IPS-11a (cell line): ENCODE results near the gene CDH16.
"Not testable (repeated sequence)": the region's sequence is repeated elsewhere in the genome, so short reads cannot be mapped to it uniquely, and the experiment has no call there.

Experiments
- H3K4me3 ChIP-seq: one replicate; pipeline ENCODE4 v1.5.1; 2013; ENCODE audit warnings: low read depth, low read length, control low read depth

Gene CDH16

DNA sequence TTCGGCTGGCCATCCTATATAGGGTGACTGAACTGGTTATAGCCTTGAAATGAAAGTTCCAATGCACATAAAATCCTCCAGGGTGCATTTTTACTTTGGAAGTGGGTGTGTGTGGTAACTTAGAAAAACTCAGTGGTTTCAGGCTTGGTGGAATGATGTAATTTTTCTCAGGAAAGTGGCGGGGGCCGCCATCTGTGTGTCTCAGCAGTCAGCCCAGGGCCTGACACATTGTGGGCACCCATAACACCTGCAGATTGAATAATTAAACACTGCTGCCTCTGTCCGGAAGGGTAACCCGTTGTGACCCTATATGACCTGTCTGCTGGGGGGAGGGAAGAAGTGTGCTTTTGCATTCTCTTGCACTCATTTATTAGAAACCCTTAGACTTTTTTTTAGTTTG is 40.6 kb downstream of the CDH16 start:
- H3K4me3 ChIP-seq, result no peak overlapping the region

DNA sequence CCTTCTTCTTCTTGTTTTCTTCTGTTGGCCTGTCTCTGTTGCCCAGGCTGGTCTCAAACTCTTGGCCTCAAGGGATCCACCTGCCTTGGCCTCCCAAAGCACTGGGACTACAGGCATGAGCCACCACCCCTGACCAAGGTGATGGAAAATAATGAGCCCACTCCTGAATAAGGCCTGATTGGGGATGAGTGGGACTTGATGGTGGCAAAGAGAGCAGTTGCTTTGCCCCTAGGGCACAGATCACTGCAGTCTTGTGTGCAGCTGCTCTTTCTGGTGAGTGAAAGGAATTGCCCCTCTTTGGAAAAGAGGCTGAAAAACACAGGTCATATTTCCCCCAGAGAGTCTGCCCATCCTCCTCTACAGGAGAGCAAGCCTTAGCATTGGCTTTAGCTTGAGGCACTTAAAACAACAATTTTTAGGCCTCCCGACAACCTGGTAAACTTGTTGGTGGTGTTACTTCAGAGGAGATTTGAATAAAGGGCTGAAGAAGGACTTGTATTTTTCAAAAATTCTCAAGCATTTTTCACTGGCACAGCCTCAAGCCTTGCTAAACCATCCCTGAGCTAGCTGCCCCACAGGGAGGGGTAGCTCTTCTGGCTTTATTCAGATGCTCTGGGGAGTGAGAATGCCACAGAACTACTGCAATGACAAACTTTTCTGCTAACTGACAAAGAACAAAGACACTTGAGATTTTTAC is 44.5 kb downstream of the CDH16 start:
- no peak overlapping the region for H3K4me3 ChIP-seq

DNA sequence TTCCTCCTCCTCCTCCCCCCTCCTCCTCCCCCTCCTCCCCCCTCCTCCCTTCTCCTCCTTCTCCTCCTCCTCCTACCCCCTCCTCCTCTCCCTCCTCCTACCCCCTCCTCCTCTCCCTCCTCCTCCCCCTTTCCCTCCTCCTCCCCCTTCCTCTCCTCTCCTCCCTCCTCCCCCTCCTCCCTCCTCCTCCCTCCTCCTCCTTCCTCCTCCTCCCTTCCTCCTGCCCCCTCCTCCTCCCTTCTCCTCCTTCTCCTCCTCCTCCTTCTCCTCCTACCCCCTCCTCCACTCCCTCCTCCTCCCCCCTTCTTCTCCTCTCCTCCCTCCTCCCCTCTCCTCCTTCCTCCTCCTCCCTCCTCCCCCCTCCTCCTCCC is 45.0 kb downstream of the CDH16 start:
- no peak overlapping the region for H3K4me3 ChIP-seq

DNA sequence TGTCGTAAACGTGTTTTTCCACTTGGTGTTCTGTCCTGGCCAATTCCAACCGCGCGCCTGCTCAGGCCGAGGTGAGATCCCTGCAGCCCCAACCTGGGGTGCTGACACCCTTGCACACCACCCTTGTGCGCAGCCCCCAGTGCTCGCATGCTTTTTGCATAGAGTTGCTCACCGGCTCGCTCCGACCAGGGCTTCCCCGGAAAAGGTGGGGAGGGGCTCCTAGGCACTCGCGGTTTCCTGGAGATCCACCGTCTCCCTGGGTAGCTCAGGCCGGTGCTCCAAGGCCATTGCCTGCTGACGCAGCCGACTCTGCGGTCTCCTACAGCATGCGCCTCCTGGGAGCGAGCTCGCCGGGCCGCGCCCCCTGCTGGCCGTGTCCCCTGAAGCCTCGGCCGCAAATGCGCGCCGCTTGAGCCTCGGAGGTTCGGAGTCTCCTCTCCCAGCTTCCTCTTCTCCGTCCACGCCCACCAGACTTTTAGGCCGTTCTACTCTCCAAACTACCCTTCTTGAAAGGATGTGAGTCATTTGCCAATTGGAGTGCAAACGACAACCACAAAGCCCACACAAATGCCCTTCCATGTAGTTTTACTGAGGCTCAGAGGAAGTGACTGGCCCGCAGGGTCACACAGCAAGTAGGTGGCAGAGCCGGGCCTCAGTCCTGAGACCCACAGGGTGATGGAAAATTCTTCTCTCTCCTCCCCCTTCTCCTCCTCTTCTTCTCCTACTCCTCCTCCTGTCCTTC is 45.6 kb downstream of the CDH16 start:
- peak overlapping the region; percentile 42 for H3K4me3 ChIP-seq

DNA sequence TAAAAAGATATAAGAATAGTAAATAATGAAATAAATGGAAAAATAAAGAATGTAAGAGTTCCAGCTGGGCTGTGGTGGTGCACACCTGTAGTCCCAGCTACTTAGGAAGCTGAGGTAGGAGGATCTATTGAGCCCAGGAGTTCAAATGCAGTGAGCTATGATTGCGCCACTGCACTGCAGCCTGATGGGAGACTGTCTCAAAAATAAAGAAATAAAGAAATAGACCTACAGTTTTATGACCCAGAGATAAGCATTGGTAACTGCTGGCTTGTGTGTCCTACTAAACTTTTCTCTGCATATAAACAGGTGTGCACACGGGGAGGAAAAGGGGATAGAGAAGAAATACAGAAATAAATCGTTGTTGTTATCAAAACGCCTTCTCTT is 46.1 kb downstream of the CDH16 start:
- no peak overlapping the region for H3K4me3 ChIP-seq

DNA sequence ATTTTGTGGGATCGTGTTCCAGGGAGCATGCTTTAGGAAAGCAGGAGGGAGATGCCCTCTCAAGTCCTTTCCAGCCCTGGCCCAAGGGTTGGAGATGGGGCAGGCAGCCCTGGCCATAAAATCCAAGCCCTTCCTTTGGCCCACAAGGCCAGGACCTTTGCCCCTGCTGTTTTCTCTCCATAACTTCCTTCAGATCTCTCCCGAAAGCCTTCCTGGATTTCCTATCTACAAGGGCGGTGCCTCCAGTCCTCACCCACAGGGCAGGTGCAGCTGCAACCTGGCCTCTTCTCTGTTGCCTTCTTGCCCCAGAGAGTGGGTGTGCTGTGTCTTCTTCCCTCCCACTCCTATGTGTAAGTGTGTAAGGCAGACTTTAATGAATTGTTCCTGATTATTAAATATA is 46.8 kb downstream of the CDH16 start:
- H3K4me3 ChIP-seq, result no peak overlapping the region

DNA sequence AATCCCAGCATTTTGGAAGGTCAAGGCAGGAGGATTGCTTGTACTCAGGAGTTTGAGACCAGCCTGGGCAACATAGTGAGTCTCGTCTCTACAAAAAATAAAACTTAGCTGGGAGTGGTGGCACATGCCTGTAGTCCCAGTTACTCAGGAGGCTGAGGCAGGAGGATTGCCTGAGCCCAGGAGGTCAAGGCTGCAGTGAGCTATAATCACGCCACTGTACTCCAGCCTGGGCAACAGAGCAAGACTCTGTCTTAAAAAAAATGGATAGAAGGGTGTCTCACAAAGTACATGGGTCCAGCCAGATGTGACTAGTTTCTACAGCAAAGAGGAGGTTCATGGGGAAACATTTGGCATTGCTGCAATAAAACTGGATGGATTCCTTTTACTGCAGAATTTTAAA is 47.3 kb downstream of the CDH16 start:
- not testable (repeated sequence) for H3K4me3 ChIP-seq

DNA sequence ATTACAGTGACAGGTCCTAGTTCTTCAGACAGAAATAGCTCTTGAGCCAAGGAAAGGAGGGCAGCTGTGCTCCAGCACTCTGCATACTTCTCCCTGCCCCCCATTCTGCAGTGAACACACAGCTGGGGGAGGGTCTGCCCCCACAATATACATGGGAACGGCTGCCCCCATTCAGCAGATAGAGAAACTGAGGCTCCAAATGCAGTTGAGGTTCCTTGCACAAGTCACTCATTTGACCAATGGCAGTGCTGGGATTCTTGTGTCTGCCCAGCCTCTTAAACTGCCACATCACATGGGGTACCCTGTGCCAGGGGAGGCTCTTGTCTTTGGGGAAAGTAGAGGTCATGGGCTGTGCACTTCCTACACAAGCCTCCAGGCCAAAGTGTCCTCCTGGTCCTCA is 49.3 kb downstream of the CDH16 start:
- H3K4me3 ChIP-seq, result no peak overlapping the region

DNA sequence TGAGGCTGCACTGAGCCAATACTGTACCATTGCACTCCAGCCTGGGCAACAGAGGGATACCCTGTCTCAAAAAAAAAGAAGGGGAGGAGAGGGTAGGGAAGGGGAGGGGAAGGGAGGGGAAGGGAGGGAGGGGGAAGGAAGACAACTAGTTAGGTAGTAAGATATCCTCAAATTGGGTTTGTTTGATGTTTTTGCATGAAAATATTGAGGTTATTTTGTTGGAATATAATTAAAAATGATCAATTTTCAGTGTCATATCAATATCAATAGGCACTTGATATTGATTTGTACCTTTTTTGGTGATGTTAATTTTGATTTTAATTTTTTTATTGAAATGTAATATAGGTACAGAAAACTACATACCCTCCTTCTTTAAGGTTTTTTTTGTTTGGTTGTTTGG is 55.0 kb downstream of the CDH16 start:
- H3K4me3 ChIP-seq, result no peak overlapping the region

DNA sequence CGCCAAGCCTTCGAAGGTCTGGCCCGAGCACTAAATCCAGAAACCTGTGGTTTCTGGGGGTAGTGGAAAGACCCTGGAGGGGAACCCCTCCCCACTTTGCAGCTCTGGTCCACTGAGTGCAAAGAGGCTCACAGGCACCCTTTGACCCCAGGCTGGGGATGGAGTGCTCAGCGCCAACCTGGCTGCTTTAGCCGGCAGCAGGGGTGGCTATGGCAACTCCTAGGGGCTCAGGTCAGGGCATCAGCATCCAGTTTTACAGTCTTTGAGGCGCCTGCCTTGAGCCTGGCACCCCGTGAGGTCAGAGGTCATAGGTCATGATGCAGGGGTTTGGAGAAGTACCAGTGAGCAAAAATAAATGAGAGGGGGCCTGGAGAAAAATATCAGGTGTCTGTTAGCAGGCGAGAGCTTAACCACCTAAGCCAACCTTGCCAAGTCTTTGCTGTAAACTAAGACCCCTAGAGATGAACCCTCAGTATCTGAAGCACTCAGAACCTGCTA is 56.6 kb downstream of the CDH16 start:
- no peak overlapping the region for H3K4me3 ChIP-seq

DNA sequence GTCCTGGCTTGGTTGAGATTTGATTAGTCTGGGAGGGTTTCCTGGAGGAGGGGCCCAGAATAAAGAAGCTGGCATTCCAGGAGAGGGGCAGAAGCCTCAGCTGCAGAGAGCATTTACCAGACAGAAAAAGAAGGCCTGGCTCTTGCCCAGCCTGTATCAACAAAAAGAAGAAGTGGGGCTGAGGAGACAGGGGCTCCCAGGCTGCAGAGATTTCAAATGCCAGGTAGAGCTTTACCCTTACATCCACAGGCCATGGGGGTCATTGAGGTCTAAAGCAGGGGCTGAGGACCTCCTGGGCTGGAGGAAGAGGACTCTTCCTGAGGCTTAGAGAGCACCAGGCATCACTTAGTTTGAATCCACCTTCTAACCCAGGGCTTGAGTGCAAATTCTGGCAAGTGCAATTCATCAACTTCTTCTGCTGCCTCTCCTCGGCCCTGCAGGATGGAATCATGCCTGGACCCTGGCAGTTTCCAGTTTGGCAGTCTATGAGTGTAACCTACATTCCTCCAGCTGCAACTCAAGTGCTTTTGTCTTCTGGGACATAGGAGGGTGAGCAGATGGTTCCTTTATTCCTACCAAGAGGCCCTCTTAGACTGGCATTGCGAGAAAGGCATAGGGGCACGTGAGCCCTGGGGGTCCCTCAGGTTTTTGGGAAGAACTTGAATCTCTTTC is 59.2 kb downstream of the CDH16 start:
- no peak overlapping the region for H3K4me3 ChIP-seq

DNA sequence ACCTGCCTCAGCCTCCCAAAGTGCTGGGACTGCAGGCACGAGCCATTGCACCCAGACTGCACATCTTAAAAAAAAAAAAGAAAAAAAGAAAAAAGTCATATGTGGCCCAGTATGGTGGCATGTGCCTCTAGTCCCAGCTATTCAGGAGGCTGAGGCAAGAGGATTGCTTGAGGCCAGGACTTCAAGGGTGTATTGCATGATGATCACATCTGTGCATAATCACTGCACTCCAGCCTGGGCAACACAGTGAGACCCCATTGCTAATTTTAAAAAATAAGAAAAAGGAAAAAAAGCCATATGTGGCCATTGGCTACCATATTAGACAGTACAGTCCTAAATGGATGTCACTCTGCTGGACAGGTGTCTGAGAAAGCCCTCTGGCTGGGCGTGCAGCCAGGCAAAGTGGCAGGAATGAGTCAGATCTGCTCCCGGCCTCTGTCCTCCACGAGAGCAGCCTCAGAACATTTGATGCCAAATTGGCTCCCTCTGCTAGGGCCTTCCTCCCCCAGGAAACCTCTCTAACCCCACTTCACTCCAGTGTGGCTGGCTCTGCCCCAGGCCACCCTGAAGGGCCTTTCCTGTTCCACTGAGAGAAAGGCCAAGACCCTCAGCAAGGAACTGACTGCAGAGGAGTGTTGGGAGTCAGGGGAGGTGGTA is 59.8 kb downstream of the CDH16 start:
- no peak overlapping the region for H3K4me3 ChIP-seq
